PC-3 (cell line): ENCODE results near the gene UROS. TPM values are rescaled to one million over a fixed set of nuclear protein-coding genes. Genes with fewer than 3 reads are reported as not detected.

Source experiments
- ATAC-seq: fragments of 200-7000 bp; cut with Tn5 transposase; 2 replicates; pipeline ENCODE4 v1.9.1; 2020; ENCODE audit warnings: mild to moderate bottlenecking, moderate library complexity
- BruUV-seq: library from RNA; stranded (reverse); fragments of 400-500 nt; replicated peaks from 2 replicates; lab custom pipeline; 2021; lab: Mats Ljungman, UMichigan
- CTCF ChIA-PET: fragments of 300-600 bp; sonication (Branson Sonifier 250); formaldehyde crosslinking; loops from one replicate; lab custom pipeline; 2022; ENCODE audit warnings: antibody characterized with exemption; lab: Charles Lee
- POLR2A ChIA-PET: fragments of 300-600 bp; sonication (Branson Sonifier 250); formaldehyde crosslinking; loops from one replicate; lab custom pipeline; 2022; ENCODE audit warnings: antibody characterized with exemption; ENCODE audit not compliant: unreplicated experiment; lab: Charles Lee
- DNase-seq: peaks from one replicate; pipeline ENCODE4 v3.0.0-alpha.2; 2015
- H2AFZ ChIP-seq: fragments of 300-600 bp; sonication (generic); 2 replicates; pipeline ENCODE4 v1.6.0; 2016; ENCODE audit warnings: antibody characterized with exemption, low read length
- H3F3A ChIP-seq: fragments of 300-600 bp; sonication (generic); one replicate; pipeline ENCODE4 v1.6.0; 2017; ENCODE audit warnings: antibody characterized with exemption, low read length, control low read depth, mild to moderate bottlenecking; ENCODE audit not compliant: unreplicated experiment
- H3K27ac ChIP-seq: fragments of 300-600 bp; sonication (generic); 2 replicates; pipeline ENCODE4 v1.5.1; 2016; ENCODE audit warnings: mild to moderate bottlenecking, low read length
- H3K27me3 ChIP-seq: fragments of 300-600 bp; sonication (generic); 2 replicates; pipeline ENCODE4 v1.6.1; 2016; ENCODE audit warnings: low read length, mixed read lengths
- H3K36me3 ChIP-seq: fragments of 300-600 bp; sonication (generic); 2 replicates; pipeline ENCODE4 v1.6.1; 2016; ENCODE audit warnings: low read depth, mixed run types, low read length, mixed read lengths
- H3K4me1 ChIP-seq: fragments of 300-600 bp; sonication (generic); 2 replicates; pipeline ENCODE4 v1.5.1; 2016; ENCODE audit warnings: low read length; ENCODE audit not compliant: insufficient read depth
- H3K4me2 ChIP-seq: fragments of 300-600 bp; sonication (generic); 2 replicates; pipeline ENCODE4 v1.6.0; 2016; ENCODE audit warnings: low read length
- H3K4me3 ChIP-seq: fragments of 300-600 bp; sonication (generic); 2 replicates; pipeline ENCODE4 v1.5.1; 2016; ENCODE audit warnings: mild to moderate bottlenecking, low read length, mixed read lengths
- H3K79me2 ChIP-seq: fragments of 300-600 bp; sonication (generic); 2 replicates; pipeline ENCODE4 v1.6.1; 2017; ENCODE audit warnings: low read length, mixed read lengths
- H3K9ac ChIP-seq: fragments of 300-600 bp; sonication (generic); 2 replicates; pipeline ENCODE4 v1.6.0; 2016; ENCODE audit warnings: mild to moderate bottlenecking, low read length
- H3K9me2 ChIP-seq: fragments of 300-600 bp; sonication (generic); replicated peaks from 2 replicates; pipeline ENCODE4 v1.6.1; 2016; ENCODE audit warnings: mixed run types, low read length, mixed read lengths
- H3K9me3 ChIP-seq: fragments of 300-600 bp; sonication (generic); 2 replicates; pipeline ENCODE4 v1.6.1; 2016; ENCODE audit warnings: low read length, mixed read lengths
- H4K20me1 ChIP-seq: fragments of 300-600 bp; sonication (generic); 2 replicates; pipeline ENCODE4 v1.6.1; 2016; ENCODE audit warnings: low read length, mixed read lengths
- CTCF ChIP-seq: fragments of 300-600 bp; sonication (generic); conservative IDR thresholded peaks from 2 replicates; pipeline ENCODE4 v1.5.1; 2017; ENCODE audit warnings: antibody characterized with exemption, low read depth, mild to moderate bottlenecking, low read length
- EZH2 ChIP-seq: fragments of 300-600 bp; sonication (generic); IDR thresholded peaks from one replicate; pipeline ENCODE4 v1.6.1; 2017; ENCODE audit warnings: antibody characterized with exemption, mild to moderate bottlenecking, low read length; ENCODE audit not compliant: unreplicated experiment
- EZH2phosphoT487 ChIP-seq: fragments of 300-600 bp; sonication (generic); IDR thresholded peaks from 2 replicates; pipeline ENCODE4 v1.6.1; 2018; ENCODE audit warnings: mild to moderate bottlenecking, antibody characterized with exemption, low read length, borderline replicate concordance
- intact Hi-C: fragments of 100-400 bp; cut with micrococcal nuclease; formaldehyde crosslinking; loops from 2 replicates; pipeline ENCODE4 v1.9.0; 2023
- total RNA-seq: library from RNA; depleted of rRNA; stranded (reverse); fragments of >200 nt; gene quantifications from 2 replicates; pipeline ENCODE4 v1.2.3, GENCODE V29; 2014

UROS gene
- total RNA-seq, 1 experiment from 2014 or later: 50.6 TPM

GRCh38 chr10:125761961-125762360 is 61.1 kb downstream of the UROS start:
- Histone ChIP-seq H3K9ac (no peak overlapping the region), H3F3A (no peaks in the 10 kb centered on the region), H2AFZ (no peak overlapping the region), H3K27me3 (no peaks in the 10 kb centered on the region), H3K4me2 (no peak overlapping the region), H3K36me3 (peaks cover 27% of the 10 kb centered on the region; the same call in 1 of the 2 replicates), H3K27ac (no peak overlapping the region), H3K9me2 (no peaks in the 10 kb centered on the region), H4K20me1 (no peaks in the 10 kb centered on the region), H3K79me2 (no peaks in the 10 kb centered on the region), H3K4me1 (no peaks in the 10 kb centered on the region), H3K4me3 (no peak overlapping the region), H3K9me3 (no peaks in the 10 kb centered on the region)
- ATAC-seq: no peak
- TF ChIP-seq CTCF (no peak), EZH2phosphoT487 (no peak), EZH2 (no peak)
- intact Hi-C loops: no loop called here
- BruUV-seq: no TSS peak
- ChIA-PET POLR2A (no interaction called here), CTCF (no interaction called here)
- DNase-seq: no peak

DNA sequence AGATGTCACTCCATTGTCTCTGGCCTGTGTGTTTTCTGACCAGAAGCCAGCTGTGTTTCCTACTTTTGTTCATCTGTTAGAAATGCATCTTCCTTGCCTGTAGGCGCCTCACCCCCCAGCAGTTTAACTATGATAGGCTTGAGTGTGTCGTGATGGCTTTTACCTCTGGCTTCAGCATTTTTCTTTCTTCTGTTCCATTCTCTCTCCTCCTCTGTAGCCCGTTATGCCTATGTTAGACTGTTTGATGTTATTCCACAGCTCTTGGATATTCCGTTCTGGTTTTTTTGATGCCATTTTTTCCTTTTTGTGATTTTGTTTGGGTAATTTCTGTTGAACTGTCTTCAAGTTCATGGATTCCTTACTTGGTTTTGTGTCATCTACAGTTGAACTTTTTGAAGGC is 65.3 kb downstream of the UROS start:
- Histone ChIP-seq H3K4me2 (no peak overlapping the region), H4K20me1 (no peaks in the 10 kb centered on the region), H3K27me3 (no peaks in the 10 kb centered on the region), H2AFZ (no peak overlapping the region), H3K9ac (no peak overlapping the region), H3F3A (no peaks in the 10 kb centered on the region), H3K36me3 (peaks cover 31% of the 10 kb centered on the region; the same call in 1 of the 2 replicates), H3K9me3 (no peaks in the 10 kb centered on the region), H3K4me1 (no peaks in the 10 kb centered on the region), H3K27ac (no peak overlapping the region), H3K79me2 (no peaks in the 10 kb centered on the region), H3K4me3 (no peak overlapping the region), H3K9me2 (no peaks in the 10 kb centered on the region)
- no peak for ATAC-seq
- POLR2A ChIA-PET: no interaction called here
- BruUV-seq: no TSS peak
- intact Hi-C loops: no loop called here
- TF ChIP-seq EZH2phosphoT487: no peak
- TF ChIP-seq EZH2: no peak
- TF ChIP-seq CTCF: no peak
- CTCF ChIA-PET: no interaction called here
- DNase-seq: no peak

GRCh38 chr10:125756853-125757487 is 66.1 kb downstream of the UROS start:
- no peak overlapping the region for H2AFZ ChIP-seq
- ChIA-PET CTCF (no interaction called here), POLR2A (no interaction called here)
- H3K27ac ChIP-seq: no peak overlapping the region
- no peaks in the 10 kb centered on the region for H3K9me2 ChIP-seq
- no TSS peak for BruUV-seq
- H3K4me3 ChIP-seq: no peak overlapping the region
- no peaks in the 10 kb centered on the region for H3K9me3 ChIP-seq
- DNase-seq (no peak), ATAC-seq (no peak)
- no peaks in the 10 kb centered on the region for H3F3A ChIP-seq
- H3K9ac ChIP-seq: no peak overlapping the region
- H3K27me3 ChIP-seq: no peaks in the 10 kb centered on the region
- intact Hi-C loops: no loop called here
- H3K4me1 ChIP-seq: no peaks in the 10 kb centered on the region
- TF ChIP-seq EZH2: no peak
- TF ChIP-seq EZH2phosphoT487: no peak
- TF ChIP-seq CTCF: no peak
- peaks cover 33% of the 10 kb centered on the region; the same call in 1 of the 2 replicates for H3K36me3 ChIP-seq
- no peaks in the 10 kb centered on the region for H4K20me1 ChIP-seq
- no peaks in the 10 kb centered on the region for H3K79me2 ChIP-seq
- no peak overlapping the region for H3K4me2 ChIP-seq
